ENCODE data around the gene MAST3. TPM values are rescaled to one million over a fixed set of nuclear protein-coding genes. Genes with fewer than 3 reads are reported as not detected.
A peak's percentile ranks its signal among the peaks of the same experiment; 100 is the strongest.
"Not testable (repeated sequence)": the region's sequence is repeated elsewhere in the genome, so short reads cannot be mapped to it uniquely, and the experiment has no call there.

MAST3 gene
- polyA plus RNA-seq, 3 donors, result 3.5 to 10.8 (median 5.5) TPM

DNA sequence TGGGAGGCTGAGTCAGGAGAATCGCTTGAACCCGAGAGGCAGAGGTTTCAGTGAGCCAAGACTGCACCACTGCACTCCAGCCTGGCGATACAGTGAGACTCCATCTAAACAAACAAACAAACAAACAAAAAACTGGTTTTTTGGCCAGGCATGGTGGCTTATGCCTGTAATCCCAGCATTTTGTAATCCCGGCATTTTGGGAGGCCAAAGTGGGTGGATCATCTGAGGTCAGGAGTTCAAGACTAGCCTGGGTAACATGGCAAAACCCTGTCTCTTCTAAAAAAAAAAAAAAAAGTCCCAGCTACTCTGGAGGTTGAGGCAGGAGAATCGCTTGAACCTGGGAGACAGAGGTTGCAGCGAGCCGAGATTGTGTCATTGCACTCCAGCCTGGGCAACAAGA lies 7.7 kb downstream of the MAST3 start:
- 77 to 87% (median 79%) methylated on average over 7 of the region's 7 CpGs for WGBS, 3 donors
- not testable (repeated sequence) for H3K27ac ChIP-seq (ENCODE audit: low read depth, low read length)

DNA sequence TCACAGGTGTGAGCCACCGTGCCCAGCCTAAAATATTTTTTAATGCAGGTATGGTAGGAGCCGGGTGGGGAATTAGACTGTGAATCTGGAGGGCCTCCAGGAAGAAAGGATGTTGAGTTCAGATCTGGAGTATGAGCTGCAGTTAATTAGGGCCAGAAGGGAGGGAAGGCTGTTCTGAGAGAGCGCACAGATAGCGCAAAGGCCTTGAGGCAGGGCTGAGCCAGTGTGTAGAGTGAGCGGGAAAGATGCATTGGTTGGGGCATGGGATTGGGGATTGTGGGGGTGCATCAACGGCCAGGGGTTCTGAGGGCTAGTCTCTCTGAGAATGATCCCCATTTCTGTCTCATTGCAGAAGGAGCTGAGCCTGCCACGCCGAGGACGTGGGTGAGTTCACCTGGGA lies 9.7 kb downstream of the MAST3 start:
- no peak overlapping the region for H3K27ac ChIP-seq (ENCODE audit: low read depth, low read length)
- WGBS, 3 donors, result 90 to 96% (median 90%) methylated on average over 9 of the region's 9 CpGs

DNA sequence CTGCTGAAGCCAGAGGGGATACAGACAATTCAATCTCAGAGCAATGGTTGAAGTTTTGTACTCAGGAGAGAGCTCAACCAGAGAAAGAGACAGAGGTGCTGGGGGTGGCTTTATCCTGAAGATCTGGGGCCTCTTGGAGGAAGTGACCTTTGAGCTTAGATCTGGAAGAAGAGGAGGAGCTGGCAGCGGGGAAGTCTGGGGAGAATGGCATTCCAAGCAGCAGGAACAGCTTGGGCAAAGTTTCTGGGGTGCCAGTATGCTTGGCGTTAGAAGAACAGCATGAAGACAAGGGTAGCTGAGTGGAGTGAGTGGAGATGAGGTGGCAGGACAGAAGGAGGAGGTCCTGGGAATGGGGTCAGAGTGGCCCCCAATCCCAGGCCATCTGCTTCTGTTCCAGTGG lies 11.3 kb downstream of the MAST3 start:
- H3K27ac ChIP-seq (ENCODE audit: low read depth, low read length), result no peak overlapping the region
- 22 to 72% (median 66%) methylated on average over 2 of the region's 2 CpGs for WGBS, 3 donors

DNA sequence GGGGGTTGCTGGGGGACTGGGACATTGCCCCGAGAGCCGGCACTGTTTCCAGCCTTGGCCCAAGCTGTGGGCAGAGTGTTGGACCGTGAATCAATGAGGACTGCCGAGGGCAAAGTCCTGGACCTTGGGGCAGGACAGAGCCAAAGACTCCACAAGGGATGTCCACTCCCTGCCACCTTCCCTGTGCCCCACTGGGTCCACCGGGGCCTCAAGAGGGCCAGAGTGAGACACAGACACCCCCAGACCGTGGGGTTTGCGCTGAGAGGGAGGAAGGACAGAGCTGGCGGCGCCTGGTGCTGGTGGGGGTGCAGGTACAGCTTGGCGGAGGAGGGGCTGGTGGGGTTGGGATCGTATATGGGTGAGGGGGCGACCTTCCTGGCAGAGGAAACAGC lies 11.8 kb downstream of the MAST3 start:
- 41 to 57% (median 55%) methylated on average over 11 to 12 of the region's 12 CpGs for WGBS, 3 donors
- H3K27ac ChIP-seq (ENCODE audit: low read depth, low read length), result no peak overlapping the region

DNA sequence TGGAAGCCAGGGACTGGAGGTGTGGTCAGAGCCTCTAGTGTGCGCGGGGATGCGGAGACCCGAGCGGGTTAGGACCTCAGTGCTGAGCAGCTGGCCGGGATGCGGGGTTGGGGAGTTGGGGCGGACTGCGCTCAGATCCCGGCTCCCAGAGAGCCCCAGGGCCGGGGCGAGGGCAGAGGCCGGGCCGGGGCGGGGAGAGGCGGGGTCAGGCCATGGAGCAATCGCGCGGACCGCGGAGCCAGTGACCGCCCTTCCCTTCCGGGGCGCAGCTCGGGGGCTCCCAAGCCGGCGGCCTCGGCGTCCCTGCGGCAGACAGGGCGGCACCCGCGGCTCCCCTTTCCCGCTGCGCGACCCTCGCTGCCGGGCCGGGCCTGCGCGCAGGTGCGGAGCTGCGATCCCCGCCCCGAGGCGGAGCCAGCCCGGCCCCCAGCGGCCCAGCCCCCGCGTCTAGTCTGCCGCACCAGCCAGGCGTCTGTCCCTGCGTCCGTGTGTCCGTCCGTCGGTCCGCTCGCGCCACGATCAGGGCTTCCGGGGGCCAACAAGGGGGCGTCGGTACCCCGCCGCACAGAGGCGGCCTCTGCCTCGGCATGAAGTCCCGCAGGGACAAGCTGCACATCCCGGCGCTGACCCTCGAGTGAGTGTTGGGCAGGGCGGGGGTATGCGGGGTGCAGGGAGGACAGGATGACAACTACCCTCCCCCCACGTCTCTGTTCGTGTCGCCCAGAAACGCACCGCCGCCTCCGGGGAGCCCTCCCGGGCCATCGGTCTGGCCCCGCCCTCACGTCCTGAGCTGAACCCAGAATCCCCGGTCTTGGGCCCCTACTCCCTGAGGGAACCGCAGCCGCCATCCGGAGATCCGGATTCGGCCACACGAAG lies 12.4 kb downstream of the MAST3 start:
- WGBS, 3 donors, result 1 to 2% (median 1%) methylated on average over 61 to 89 of the region's 92 CpGs
- H3K27ac ChIP-seq (ENCODE audit: low read depth, low read length), result peak overlapping the region; percentile 7

DNA sequence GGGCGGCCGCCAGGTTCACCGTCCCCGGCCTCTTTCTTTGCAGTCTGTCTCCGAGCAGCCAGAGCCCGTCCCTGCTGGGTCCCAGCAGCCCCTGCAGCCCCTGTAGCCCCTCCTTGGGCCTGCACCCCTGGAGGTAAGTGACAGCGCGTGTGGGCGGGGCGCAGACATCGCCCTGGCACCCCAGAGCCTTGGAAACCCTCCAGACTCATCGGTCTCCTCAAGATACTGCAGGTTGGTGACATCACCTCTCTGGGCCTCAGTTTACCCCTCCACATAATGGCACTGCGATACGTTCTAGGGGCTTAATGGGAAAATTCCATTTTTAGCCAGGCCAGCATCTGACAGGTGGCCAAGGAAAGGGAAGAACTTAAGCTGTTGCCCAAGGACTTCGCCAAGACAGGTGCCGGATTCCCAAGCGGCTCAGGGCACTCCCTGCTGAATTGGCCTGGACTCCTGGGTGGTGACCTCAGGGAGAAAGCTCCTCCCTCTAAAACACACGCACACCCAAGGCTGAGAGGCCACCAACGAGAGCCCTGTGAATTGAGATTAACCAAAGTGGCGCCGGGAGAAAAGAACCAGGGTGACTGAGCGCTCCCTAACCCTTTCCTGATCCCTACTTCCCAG lies 13.1 kb downstream of the MAST3 start:
- no peak overlapping the region for H3K27ac ChIP-seq (ENCODE audit: low read depth, low read length)
- 22 to 45% (median 44%) methylated on average over 21 to 22 of the region's 22 CpGs for WGBS, 3 donors

DNA sequence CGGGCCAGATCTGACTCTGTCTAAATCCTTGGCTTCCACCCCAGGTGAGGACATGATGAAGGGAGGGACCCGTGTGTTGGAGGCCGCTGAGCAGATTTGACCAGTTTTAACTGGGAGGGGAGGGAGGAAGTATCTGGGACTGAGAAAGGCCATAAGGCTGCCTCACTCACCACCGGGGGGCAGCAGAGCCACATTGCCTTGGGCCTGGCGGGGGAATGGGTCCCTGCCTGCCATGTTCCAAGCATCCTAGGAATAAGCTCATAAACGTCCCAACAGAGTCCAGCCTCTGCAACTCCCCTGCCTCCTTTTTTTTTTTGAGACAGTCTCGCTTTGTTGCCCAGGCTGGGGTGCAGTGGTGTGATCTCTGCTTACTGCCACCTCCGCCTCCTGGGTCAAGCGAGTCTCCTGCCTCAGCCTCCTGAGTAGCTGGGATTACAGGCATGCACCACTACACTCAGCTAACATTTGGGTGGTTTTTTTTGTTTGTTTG lies 15.5 kb downstream of the MAST3 start:
- 32 to 34% (median 34%) methylated on average over 9 of the region's 9 CpGs for WGBS, 3 donors

DNA sequence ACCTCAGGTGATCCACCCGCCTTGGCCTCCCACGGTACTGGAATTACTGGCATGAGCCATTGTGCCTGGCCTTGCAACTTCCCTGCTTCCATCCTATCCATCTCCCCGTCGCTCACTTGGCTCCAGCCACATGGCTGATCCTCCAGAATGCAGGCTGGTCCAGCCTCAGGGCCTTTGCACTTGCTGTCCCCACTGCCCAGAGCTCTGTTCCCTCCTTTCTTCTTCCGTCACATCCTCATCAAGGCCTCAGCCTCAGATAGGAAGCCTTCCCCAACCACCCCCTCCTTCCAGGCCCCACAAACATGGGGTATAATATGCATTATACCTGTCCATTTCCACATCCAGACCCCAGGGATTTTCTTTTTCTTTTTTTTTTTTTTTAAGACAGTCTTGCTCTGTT lies 16.2 kb downstream of the MAST3 start:
- H3K27ac ChIP-seq (ENCODE audit: low read depth, low read length), result no peak overlapping the region
- 73 to 94% (median 94%) methylated on average over 5 of the region's 5 CpGs for WGBS, 3 donors

More for the DNA sequence above, 15.5 kb downstream of the MAST3 start:
- no peak overlapping the region for H3K27ac ChIP-seq (ENCODE audit: low read depth, low read length)

DNA sequence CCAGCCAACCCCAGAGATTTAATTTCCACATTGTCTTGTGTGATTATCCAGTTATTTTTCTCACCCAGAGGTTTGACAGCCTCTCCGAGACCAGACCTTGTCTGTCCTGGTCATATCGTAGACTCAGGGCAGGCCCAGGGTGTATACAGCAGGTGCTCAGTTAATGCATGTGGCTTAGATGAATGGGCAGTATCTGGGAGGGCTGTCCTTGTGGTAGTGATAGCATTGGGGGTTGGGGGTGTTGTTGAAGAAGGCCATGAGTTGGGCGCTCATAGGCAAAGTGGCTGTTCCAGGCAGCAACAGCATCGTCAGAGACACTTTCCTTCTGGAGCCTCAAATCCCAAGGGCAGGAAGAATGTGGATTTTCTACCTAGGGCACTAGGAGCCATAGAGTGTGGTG lies 16.9 kb downstream of the MAST3 start:
- 84 to 97% (median 96%) methylated on average over 4 of the region's 4 CpGs for WGBS, 3 donors
- no peak overlapping the region for H3K27ac ChIP-seq (ENCODE audit: low read depth, low read length)

DNA sequence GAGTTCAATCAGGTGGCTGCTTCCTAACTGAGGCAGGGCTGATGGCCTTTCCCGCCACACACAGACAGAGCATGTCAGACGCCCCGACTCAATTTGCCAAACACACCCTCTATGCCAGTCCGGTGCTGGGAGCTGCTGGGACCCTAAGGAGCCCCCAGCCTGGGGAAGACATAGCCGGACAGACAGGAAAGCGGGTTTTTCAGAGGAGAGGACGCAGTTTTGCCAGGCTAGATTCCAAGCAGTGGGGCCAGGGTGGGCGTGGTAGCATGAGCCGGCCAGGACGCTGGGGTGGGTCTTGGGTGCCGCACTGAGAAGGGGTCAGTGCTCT lies 19.8 kb downstream of the MAST3 start:
- no peak overlapping the region for H3K27ac ChIP-seq (ENCODE audit: low read depth, low read length)
- 22 to 23% (median 22%) methylated on average over 11 of the region's 11 CpGs for WGBS, 3 donors

DNA sequence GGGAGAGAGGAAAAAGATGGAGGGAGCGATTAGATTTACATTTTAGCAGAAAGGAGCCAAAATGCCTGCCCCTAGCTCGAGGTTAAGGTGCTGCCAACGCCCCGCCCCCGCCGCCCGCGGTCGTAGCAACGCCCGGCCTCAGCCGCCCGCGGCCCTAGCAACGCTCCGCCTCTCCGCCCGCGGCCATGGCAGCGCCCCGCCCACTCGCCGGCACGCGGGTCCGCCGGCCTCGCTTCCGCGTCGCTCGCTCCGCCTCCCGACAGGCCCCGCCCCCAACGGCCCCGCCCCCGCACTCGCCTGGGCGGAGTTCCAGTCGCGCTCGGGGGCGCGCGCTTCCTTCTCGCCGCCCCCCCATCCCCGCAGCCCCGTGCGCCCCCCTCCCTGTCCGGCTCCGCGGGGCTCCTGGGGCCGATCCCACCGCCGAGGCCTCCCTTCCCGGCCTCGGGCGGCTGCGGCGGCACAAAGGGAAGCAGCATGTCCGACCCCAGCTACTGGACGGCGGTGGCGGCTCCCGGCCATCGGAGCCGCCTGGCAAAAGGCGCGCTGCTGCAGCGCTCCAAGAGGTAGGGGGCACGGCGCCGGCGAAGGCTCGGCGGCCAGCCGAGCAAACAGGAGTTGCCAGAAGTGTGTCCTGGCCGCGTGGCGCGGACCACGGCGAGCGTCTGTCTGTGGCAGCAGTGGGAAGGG lies 20.3 kb downstream of the MAST3 start:
- WGBS, 3 donors, result 1 to 2% (median 1%) methylated on average over 47 to 82 of the region's 86 CpGs
- no peak overlapping the region for H3K27ac ChIP-seq (ENCODE audit: low read depth, low read length)

DNA sequence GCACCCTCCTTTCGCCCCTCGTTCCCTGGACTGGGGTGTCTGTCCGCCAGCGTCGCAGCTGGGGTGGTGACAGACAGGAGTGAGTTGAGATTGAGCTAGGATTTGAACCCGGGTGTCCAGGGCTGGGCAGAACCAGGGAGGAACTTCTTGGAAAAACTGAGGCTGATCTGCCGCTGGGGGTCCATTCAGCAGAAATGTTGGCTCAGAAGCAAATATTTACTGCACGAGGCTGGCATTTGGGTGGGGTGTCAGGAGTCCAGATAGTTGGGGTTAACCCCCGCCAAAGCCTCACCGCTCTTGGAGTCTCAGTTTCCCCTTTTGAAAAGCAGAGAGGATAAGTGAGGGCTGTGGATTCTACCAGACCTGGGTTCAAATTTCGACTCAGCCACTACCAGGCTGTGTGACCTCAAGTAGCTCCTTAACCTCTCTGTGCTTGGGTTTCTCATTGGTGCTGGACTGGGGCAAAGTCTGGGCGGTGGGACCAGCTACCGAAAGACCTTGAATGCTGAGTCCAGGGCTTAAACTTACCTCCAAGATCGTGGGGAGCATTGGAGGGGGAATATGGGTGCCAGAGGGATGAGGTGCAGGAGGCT lies 20.9 kb downstream of the MAST3 start:
- 34 to 37% (median 37%) methylated on average over 14 of the region's 14 CpGs for WGBS, 3 donors
- no peak overlapping the region for H3K27ac ChIP-seq (ENCODE audit: low read depth, low read length)

DNA sequence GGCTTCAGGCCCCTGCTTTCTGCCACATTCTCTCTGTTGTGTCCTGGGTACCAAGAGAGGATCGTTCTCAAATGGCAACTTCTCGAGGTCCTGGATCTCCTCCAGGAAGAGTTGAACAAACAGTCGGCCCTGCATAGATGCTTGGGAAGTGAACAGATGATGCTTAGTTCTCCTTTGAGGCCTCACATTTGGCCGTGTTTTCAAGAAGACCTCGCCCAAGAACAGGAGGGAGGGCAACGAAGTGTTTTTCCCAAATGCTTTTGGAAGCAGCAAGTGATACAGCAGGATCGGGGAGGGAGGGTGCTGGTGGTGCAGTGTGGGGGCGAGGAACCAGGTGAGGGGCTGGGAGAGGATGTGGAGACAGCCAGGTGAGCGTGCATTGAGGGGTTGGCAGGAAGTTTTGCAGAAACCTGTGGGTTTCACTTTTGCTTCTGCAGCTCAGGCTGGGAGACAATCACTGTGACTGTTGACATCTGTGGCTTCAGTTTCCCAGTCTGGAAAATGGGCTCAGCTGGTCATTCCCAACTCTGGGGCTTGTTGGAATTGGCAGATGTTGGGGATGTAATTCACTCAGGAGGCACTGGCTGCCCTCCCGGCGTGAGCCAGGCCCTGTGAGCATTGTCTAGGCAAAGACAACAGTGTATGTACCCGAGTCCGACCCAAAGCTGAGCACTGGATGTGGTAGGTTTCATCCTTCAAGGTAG lies 21.6 kb downstream of the MAST3 start:
- no peak overlapping the region for H3K27ac ChIP-seq (ENCODE audit: low read depth, low read length)
- WGBS, 3 donors, result 31 to 38% (median 38%) methylated on average over 13 of the region's 13 CpGs

DNA sequence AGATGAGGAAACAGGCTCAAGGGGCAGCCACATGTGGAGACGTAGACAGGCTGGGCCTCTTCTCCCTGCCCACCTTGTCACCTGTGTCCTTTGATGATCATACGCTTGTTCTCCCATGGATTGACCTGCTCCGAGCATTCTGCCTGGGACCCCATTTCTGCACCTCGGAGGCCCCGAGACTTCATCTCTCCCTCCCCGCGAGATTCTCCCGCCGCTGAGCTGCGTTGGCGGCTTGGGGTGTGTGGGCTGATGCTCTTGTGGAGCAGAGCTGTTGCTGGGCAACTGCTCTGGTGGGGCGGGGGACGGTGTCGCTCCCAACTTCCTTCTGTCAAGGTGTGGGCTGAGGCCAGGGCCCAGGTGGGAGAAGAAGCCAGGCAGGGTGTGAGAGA lies 22.1 kb downstream of the MAST3 start:
- H3K27ac ChIP-seq (ENCODE audit: low read depth, low read length), result no peak overlapping the region

DNA sequence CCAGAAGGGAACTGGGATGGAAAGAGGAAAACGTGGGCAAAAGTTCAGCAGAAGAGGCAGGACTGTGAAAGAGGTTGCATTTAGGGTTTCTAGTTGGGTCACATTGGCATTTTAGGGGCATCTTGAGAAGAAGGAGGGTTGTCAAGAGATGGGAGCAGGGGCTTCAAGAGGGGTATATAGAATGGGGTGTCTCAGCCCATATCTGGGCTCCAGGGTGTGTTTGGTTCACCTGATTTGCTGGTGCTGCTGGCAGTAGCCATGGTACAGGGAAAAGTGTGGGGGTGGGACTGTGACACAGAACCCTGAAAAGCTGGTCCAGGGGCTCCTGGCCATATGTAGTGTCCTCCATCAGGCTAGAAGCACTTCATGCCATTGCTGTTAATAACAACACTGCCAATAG lies 22.5 kb downstream of the MAST3 start:
- 49 to 69% (median 50%) methylated on average over 1 of the region's 1 CpG for WGBS, 3 donors
- no peak overlapping the region for H3K27ac ChIP-seq (ENCODE audit: low read depth, low read length)

More for the DNA sequence above, 22.1 kb downstream of the MAST3 start:
- 79 to 85% (median 81%) methylated on average over 10 to 14 of the region's 14 CpGs for WGBS, 3 donors

DNA sequence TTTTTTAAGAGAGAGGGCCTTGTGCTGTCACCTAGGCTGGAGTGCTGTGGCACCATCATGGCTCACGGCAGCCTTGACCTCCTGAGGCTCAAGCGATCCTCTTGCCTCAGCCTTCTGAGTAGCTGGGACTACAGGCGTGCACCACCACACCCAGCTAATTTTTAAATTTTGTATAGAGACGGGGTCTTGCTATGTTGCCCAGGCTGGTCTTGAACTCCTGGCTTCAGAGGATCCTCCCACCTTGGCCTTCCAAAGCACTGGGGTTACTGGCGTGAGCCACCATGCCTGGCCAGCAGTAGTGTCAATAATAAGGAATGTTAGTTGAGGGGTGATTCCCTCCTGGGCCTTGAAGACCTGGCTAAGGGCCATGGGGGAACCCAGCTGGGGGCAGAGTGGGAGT lies 23.6 kb downstream of the MAST3 start:
- WGBS, 3 donors, result 89 to 98% (median 97%) methylated on average over 5 of the region's 5 CpGs

DNA sequence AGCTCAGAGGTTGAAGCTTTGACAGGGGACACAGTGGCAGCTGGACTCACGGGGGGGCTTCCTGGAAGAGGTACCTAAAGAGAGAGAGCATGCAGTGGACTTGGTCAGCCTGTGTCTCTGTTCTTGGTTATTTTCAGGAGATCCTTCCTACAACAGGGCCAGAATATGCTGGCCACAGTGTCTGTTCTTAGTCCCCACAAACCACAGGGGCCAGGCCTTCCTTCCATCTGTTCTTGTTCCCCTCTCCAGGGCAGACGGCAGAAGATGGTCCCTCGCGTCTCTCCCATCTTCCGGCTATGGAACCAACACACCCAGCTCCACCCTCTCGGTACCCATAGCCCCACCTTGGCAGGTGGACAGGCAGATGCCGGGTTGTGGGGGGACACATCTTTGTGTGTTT lies 24.8 kb downstream of the MAST3 start:
- no peak overlapping the region for H3K27ac ChIP-seq (ENCODE audit: low read depth, low read length)
- WGBS, 3 donors, result 84 to 89% (median 88%) methylated on average over 7 of the region's 7 CpGs

More for the DNA sequence above, 23.6 kb downstream of the MAST3 start:
- H3K27ac ChIP-seq (ENCODE audit: low read depth, low read length), result no peak overlapping the region
